OCI-LY3 (cell line): Measurements from ENCODE around the gene PTPRA.
A peak's percentile ranks its signal among the peaks of the same experiment; 100 is the strongest.

ENCODE experiments used
- H2AFZ ChIP-seq: fragments of 200-600, 300-600 bp; shearing (Covaris generic); 2 replicates; pipeline ENCODE4 v1.6.0; 2014; ENCODE audit warnings: antibody characterized with exemption, low read depth, low read length
- H3K27ac ChIP-seq: fragments of 200-600, 300-600 bp; sonication (generic); 2 replicates; pipeline ENCODE4 v1.5.1; 2014; ENCODE audit warnings: mild to moderate bottlenecking, low read length, moderate library complexity, mixed read lengths
- H3K27me3 ChIP-seq: fragments of 200-600, 300-600 bp; sonication (generic); 2 replicates; pipeline ENCODE4 v1.6.1; 2014; ENCODE audit warnings: low read depth, low read length, mixed read lengths
- H3K36me3 ChIP-seq: fragments of 200-600, 300-600 bp; sonication (generic); replicated peaks from 2 replicates; pipeline ENCODE3; 2014; ENCODE audit warnings: low read depth, low read length, mixed read lengths
- H3K4me1 ChIP-seq: fragments of 300-600, 200-600 bp; sonication (generic); 2 replicates; pipeline ENCODE4 v1.6.1; 2014; ENCODE audit warnings: low read length, mixed read lengths
- H3K4me2 ChIP-seq: fragments of 200-600, 300-600 bp; sonication (generic); 2 replicates; pipeline ENCODE4 v1.6.1; 2014; ENCODE audit warnings: low read length, mixed read lengths
- H3K4me3 ChIP-seq: fragments of 300-600, 200-600 bp; sonication (generic); 2 replicates; pipeline ENCODE4 v1.5.1; 2014; ENCODE audit warnings: antibody characterized with exemption, mild to moderate bottlenecking, low read length, moderate library complexity
- H3K79me2 ChIP-seq: fragments of 300-600, 200-600 bp; shearing (Covaris generic); 2 replicates; pipeline ENCODE4 v1.6.1; 2014; ENCODE audit warnings: mild to moderate bottlenecking, low read length, mixed read lengths
- H3K9ac ChIP-seq: fragments of 300-600, 200-600 bp; shearing (Covaris generic); 2 replicates; pipeline ENCODE4 v1.6.0; 2014; ENCODE audit warnings: mild to moderate bottlenecking, low read length, moderate library complexity
- H3K9me3 ChIP-seq: fragments of 200-600, 300-600 bp; shearing (Covaris generic); 2 replicates; pipeline ENCODE4 v1.6.1; 2014; ENCODE audit warnings: low read length, mixed read lengths; ENCODE audit not compliant: insufficient read depth
- H4K20me1 ChIP-seq: fragments of 200-600, 300-600 bp; sonication (generic); 2 replicates; pipeline ENCODE4 v1.6.1; 2016; ENCODE audit warnings: low read length, mixed read lengths; ENCODE audit not compliant: insufficient read depth
- CTCF ChIP-seq: fragments of 200-600, 300-600 bp; sonication (generic); IDR thresholded peaks from 2 replicates; pipeline ENCODE4 v1.5.1; 2014; ENCODE audit warnings: antibody characterized with exemption, low read length, low read depth
- EZH2phosphoT487 ChIP-seq: fragments of 200-600 bp; shearing (Covaris generic); IDR thresholded peaks from 2 replicates; pipeline ENCODE4 v1.6.1; 2018; ENCODE audit warnings: antibody characterized with exemption, mixed run types, low read depth

PTPRA gene

GRCh38 chr20:3000852-3001523, 127.7 kb downstream of the PTPRA start:
- Histone ChIP-seq H3K36me3 (peaks cover 11% of the 10 kb centered on the region), H2AFZ (no peak overlapping the region), H3K4me1 (no peaks in the 10 kb centered on the region), H3K79me2 (no peaks in the 10 kb centered on the region), H4K20me1 (no peaks in the 10 kb centered on the region), H3K9me3 (no peaks in the 10 kb centered on the region), H3K4me3 (no peak overlapping the region), H3K4me2 (no peak overlapping the region), H3K9ac (no peak overlapping the region), H3K27ac (no peak overlapping the region), H3K27me3 (no peaks in the 10 kb centered on the region)
- TF ChIP-seq EZH2phosphoT487: no peak
- TF ChIP-seq CTCF: peak; percentile 74

- TF ChIP-seq EZH2phosphoT487: no peak
- TF ChIP-seq CTCF: no peak
- no peak overlapping the region for H3K9ac ChIP-seq
- H4K20me1 ChIP-seq: no peaks in the 10 kb centered on the region
- H3K27ac ChIP-seq: no peak overlapping the region
- H2AFZ ChIP-seq: no peak overlapping the region
- no peak overlapping the region for H3K4me3 ChIP-seq
- peaks cover 24% of the 10 kb centered on the region for H3K36me3 ChIP-seq
- H3K4me1 ChIP-seq: no peaks in the 10 kb centered on the region
- H3K27me3 ChIP-seq: no peaks in the 10 kb centered on the region
- no peaks in the 10 kb centered on the region for H3K79me2 ChIP-seq
- H3K9me3 ChIP-seq: no peaks in the 10 kb centered on the region
- no peak overlapping the region for H3K4me2 ChIP-seq
Measured at GRCh38 chr20:3003416-3003815, 130.1 kb downstream of the PTPRA start.

- no peak overlapping the region for H3K27ac ChIP-seq
- no peaks in the 10 kb centered on the region for H3K9me3 ChIP-seq
- no peaks in the 10 kb centered on the region for H3K4me1 ChIP-seq
- H3K4me3 ChIP-seq: no peak overlapping the region
- no peak overlapping the region for H3K4me2 ChIP-seq
- TF ChIP-seq EZH2phosphoT487 (no peak), CTCF (no peak)
- no peak overlapping the region for H2AFZ ChIP-seq
- H4K20me1 ChIP-seq: no peaks in the 10 kb centered on the region
- H3K27me3 ChIP-seq: no peaks in the 10 kb centered on the region
- H3K79me2 ChIP-seq: no peaks in the 10 kb centered on the region
- no peak overlapping the region for H3K9ac ChIP-seq
- peaks cover 32% of the 10 kb centered on the region for H3K36me3 ChIP-seq
Measured at GRCh38 chr20:3010985-3011723, 137.9 kb downstream of the PTPRA start.

GRCh38 chr20:3011752-3012151, 138.5 kb downstream of the PTPRA start:
- Histone ChIP-seq H3K79me2 (no peaks in the 10 kb centered on the region), H3K4me2 (no peak overlapping the region), H3K27me3 (no peaks in the 10 kb centered on the region), H3K4me3 (no peak overlapping the region), H4K20me1 (no peaks in the 10 kb centered on the region), H3K27ac (no peak overlapping the region), H3K9me3 (no peaks in the 10 kb centered on the region), H3K9ac (no peak overlapping the region), H2AFZ (no peak overlapping the region), H3K36me3 (peaks cover 29% of the 10 kb centered on the region), H3K4me1 (no peaks in the 10 kb centered on the region)
- TF ChIP-seq EZH2phosphoT487 (no peak), CTCF (no peak)
